ENCODE results near the gene ELL3. TPM values are rescaled to one million over a fixed set of nuclear protein-coding genes. Genes with fewer than 3 reads are reported as not detected.
A peak's percentile ranks its signal among the peaks of the same experiment; 100 is the strongest.

Gene ELL3
- total RNA-seq, 2 experiments from 2014 or later = 3.1 to 4.4 TPM

DNA sequence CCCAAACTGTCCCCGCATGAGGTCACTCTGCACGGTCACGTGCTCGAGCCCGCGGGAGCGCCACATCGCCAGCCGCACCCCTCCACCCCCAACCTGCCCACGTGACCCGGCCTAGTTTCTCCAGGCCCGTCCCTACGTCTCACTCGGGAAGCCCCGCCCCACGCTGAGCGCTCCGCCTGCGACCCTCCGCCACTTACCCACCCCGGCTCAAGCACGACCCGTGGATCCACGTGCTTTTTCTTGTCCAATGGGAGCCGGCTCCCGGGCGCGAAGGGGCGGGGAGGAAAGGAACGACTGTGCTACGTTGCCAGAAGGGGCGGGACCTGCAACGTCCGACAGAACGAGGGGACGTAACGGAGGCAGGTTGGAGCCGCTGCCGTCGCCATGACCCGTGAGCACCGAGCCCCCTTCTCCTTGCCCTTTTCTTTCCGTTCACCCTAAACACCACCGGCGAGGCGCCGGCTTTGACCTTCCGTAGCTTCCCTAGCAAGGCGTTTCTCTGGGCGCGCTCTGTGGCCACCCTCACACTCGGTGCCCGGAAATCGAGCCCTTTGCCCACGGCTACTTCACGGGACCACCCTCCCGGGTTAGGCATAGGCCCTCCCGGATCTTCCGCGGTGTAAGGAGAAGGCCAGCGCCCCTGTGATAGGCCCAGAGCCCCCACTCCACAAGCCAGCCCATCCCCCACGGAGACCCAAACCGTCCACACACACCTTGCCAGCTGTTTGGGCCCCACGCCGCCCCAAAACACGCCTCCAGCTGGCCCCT lies 15.4 kb upstream of the ELL3 start, which contains the start of gene SERF2:
Gene SERF2, plus strand, starts transcription at position 328 of the 768 bp plus-strand sequence. Its CDS starts 57 bp downstream, at position 385.
- DNase-seq (peak; percentile 100), ATAC-seq (peak; percentile 96)
- Mint-ChIP-seq H3K27ac (peak within 1 kb of the TSS; percentile 98), H3K4me3 (peak within 1 kb of the TSS; percentile 96), H3K9me3 (ENCODE audit: insufficient read depth) (no peaks in the 10 kb centered on the region), H3K36me3 (ENCODE audit: low read depth) (peaks cover 48% of the 10 kb centered on the region), H3K4me1 (ENCODE audit: low read depth) (peaks cover 44% of the 10 kb centered on the region), H3K27me3 (ENCODE audit: low read depth) (no peaks in the 10 kb centered on the region)
- CTCF ChIA-PET = interaction anchor here (0.9 to 4.9 kb wide), 6 partner anchors 8 to 36 kb away, joined by 3 to 42 read pairs (median 4); partner anchors contain the start of genes ELL3, HYPK and SERINC4
- POLR2A ChIA-PET = interaction anchor here (0.5 to 3.7 kb wide), 8 partner anchors 9 to 932 kb away, joined by 3 to 21 read pairs (median 6); partner anchors contain the start of genes ELL3, HYPK, MFAP1 and PDIA3

DNA sequence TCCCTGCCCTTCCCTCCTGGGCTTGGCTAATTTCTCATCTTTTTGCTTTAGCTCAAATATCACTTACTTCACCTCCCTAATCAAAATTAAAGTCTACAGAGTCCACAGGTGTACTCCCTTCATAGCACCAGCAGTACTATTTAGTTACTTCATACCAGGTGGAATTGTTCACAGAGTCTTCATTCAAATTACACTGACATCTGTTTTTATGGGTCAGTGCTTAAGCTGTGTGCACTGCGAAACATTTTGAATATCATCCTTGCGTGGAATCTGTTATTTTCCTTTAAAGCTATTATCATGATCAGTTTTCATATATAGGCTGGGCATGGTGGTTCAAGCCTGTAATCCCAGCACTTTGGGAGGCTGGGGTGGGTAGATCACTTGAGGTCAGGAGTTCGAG lies 12.6 kb upstream of the ELL3 start:
- ChIA-PET CTCF (interaction anchor here (4.9 kb wide), 1 partner anchor 12 kb away, joined by 42 read pairs; the partner anchor contains the start of gene ELL3), POLR2A (interaction anchor here (0.9 kb wide), 1 partner anchor 12 kb away, joined by 4 read pairs; no protein-coding TSS in a partner anchor)
- ATAC-seq (no peak), DNase-seq (no peak)
- Mint-ChIP-seq H3K27ac (no peak overlapping the region), H3K4me1 (ENCODE audit: low read depth) (peaks cover 22% of the 10 kb centered on the region), H3K27me3 (ENCODE audit: low read depth) (no peaks in the 10 kb centered on the region), H3K36me3 (ENCODE audit: low read depth) (peaks cover 29% of the 10 kb centered on the region), H3K9me3 (ENCODE audit: insufficient read depth) (no peaks in the 10 kb centered on the region), H3K4me3 (no peak overlapping the region)

DNA sequence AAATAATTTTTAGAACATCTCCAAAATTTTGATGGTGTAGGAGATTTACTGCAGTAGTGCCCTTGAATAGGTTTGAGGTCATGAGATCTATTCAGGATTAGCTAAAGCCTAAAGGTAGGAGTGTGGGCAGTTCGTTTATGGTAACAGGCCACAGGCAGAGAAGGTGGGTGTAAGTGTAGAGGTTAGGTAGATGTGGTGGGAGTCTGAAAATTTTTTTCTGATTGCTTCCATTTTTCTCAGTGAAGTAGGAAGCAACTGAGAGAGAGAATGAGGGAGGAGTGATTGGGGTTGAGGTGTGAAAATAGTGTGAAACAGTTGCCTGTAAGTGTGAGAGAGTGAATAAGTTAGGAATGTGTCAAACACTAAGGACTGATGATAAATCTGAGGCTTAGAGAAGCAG lies 2.2 kb upstream of the ELL3 start:
- ATAC-seq (no peak), DNase-seq (no peak)
- peak overlapping the region; percentile 40 for H3K27ac Mint-ChIP-seq
- no peaks in the 10 kb centered on the region for H3K27me3 Mint-ChIP-seq (ENCODE audit: low read depth)
- ChIA-PET CTCF (interaction anchor here (3.6 kb wide), 1 partner anchor 11 kb away, joined by 42 read pairs; the partner anchor contains the start of gene SERF2), POLR2A (no interaction called here)
- peaks cover 10% of the 10 kb centered on the region for H3K36me3 Mint-ChIP-seq (ENCODE audit: low read depth)
- no peak overlapping the region for H3K4me3 Mint-ChIP-seq
- H3K9me3 Mint-ChIP-seq (ENCODE audit: insufficient read depth) = no peaks in the 10 kb centered on the region
- H3K4me1 Mint-ChIP-seq (ENCODE audit: low read depth) = peaks cover 28% of the 10 kb centered on the region

DNA sequence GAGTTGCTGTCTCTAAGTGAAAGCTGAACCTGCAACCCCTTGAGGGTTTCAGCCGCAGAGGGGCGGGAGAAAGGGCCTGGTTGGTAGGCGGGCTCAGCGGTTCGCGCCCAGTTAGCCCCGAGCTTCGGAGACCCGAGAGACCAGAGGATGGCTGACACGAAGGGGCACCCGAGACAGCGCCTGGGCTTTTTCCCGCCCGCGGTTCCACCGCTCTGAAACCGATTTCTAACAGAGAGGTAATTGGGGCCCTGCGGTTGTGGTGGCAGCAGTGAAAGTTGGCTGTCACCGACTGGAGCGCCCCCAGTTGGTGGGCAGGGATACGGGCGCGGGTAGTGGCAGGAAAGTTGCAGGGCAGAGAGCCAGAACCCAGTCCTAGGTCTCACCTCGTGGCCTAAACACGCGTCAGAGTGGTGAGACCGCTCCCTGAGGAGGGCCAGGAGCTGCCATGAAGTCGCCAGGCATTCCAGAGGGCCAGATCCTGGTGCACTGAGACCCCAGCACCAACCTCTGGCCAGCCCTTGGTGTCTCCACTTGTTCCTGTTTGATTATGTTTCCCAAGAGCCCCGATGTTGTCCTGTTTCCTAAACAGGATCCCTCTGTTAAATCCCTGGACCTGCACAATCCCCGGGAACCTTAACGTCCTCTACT lies 625 bp upstream of the ELL3 start:
- Mint-ChIP-seq H3K4me1 (ENCODE audit: low read depth) (peaks cover 28% of the 10 kb centered on the region), H3K4me3 (peak overlapping the region; percentile 92), H3K9me3 (ENCODE audit: insufficient read depth) (no peaks in the 10 kb centered on the region), H3K27ac (peak overlapping the region; percentile 95), H3K36me3 (ENCODE audit: low read depth) (peaks cover 26% of the 10 kb centered on the region), H3K27me3 (ENCODE audit: low read depth) (no peaks in the 10 kb centered on the region)
- ChIA-PET POLR2A (interaction anchor here (0.6 to 2.7 kb wide), 13 partner anchors 12 to 461 kb away, joined by 3 to 18 read pairs (median 6); partner anchors contain the start of genes HYPK, MFAP1, SERF2 and SERINC4), CTCF (interaction anchor here (0.5 to 3.6 kb wide), 19 partner anchors 9 to 278 kb away, joined by 3 to 42 read pairs (median 6); partner anchors contain the start of genes HYPK, MFAP1, PDIA3 and SERF2)
- DNase-seq (peak; percentile 91), ATAC-seq (peak; percentile 88)

DNA sequence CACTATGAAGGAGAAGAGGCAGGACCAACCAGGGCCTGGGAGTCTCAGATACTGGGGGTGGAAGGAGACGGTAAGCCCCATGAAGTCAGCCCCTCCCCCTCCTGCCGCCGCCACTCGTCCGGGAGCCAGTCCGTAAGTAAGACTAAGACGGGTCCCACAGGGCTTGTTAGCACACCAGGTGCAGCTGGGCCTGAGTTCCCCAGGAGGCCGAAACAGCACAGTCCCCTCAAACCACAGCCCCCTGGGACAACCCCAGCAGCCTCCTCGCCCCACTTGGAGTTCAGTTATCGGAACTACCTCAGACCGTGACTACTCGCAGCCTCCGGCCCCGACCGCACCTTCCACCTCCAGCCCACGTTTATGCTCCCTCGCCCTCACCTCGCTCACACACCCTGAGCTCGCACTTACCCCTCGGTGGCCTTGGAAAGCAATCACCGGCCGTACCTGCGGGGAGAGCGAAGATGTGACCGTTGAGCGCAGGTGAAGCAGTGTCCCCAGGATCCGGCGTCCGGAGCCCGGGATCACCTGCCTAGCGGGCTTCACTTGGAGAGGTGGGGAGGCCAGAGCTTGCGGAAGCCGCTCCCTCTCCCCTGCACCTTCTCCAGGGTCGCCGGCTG lies 557 bp downstream of the ELL3 start:
- H3K27ac Mint-ChIP-seq = peak overlapping the region; percentile 95
- CTCF ChIA-PET = interaction anchor here (0.6 to 3.6 kb wide), 17 partner anchors 11 to 1835 kb away, joined by 3 to 42 read pairs (median 6); partner anchors contain the start of genes HYPK, MFAP1, PDIA3 and SERF2
- H3K4me3 Mint-ChIP-seq = peak overlapping the region; percentile 92
- H3K27me3 Mint-ChIP-seq (ENCODE audit: low read depth) = no peaks in the 10 kb centered on the region
- no peaks in the 10 kb centered on the region for H3K9me3 Mint-ChIP-seq (ENCODE audit: insufficient read depth)
- DNase-seq (peak; percentile 42), ATAC-seq (no peak)
- H3K4me1 Mint-ChIP-seq (ENCODE audit: low read depth) = peaks cover 28% of the 10 kb centered on the region
- POLR2A ChIA-PET = interaction anchor here (0.6 to 2.7 kb wide), 8 partner anchors 12 to 51 kb away, joined by 3 to 18 read pairs (median 6); partner anchors contain the start of genes HYPK, MFAP1 and SERINC4
- peaks cover 37% of the 10 kb centered on the region for H3K36me3 Mint-ChIP-seq (ENCODE audit: low read depth)

DNA sequence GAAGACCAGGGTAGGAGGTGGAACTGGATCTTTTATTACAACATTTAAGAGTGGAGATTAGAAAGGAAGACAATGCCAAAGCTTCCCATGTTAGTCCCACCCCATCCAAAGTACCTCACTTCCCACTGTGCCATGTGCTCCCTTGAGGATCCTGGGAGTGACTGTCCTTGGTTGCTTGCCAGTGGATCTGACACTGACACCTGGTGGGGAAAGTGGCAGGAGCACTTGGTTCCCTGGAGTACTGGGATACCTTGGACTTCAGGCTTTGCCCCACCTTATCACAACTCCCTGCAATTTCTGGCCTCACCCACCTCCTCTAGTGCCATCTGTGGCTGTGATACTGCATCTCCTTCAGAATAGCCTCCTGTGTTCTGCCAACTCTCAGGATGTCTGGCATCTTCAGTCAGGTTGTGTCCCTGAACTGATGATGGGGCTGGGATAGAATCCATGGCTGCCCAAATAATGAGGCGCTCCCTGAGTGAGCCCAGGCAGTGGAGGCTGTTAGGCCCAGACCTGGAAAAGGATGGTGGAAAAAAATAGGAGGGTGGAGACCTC lies 1.3 kb downstream of the ELL3 start:
- Mint-ChIP-seq H3K9me3 (ENCODE audit: insufficient read depth) (no peaks in the 10 kb centered on the region), H3K4me1 (ENCODE audit: low read depth) (peaks cover 28% of the 10 kb centered on the region), H3K4me3 (peak overlapping the region; percentile 92), H3K27me3 (ENCODE audit: low read depth) (no peaks in the 10 kb centered on the region), H3K27ac (no peak overlapping the region), H3K36me3 (ENCODE audit: low read depth) (peaks cover 43% of the 10 kb centered on the region)
- ChIA-PET POLR2A (interaction anchor here (0.6 to 2.7 kb wide), 5 partner anchors 11 to 52 kb away, joined by 3 to 18 read pairs (median 6); partner anchors contain the start of genes HYPK, MFAP1 and SERINC4), CTCF (interaction anchor here (2.1 kb wide), 1 partner anchor 50 kb away, joined by 11 read pairs; the partner anchor contains the start of gene MFAP1)
- ATAC-seq = no peak
- DNase-seq = no peak

DNA sequence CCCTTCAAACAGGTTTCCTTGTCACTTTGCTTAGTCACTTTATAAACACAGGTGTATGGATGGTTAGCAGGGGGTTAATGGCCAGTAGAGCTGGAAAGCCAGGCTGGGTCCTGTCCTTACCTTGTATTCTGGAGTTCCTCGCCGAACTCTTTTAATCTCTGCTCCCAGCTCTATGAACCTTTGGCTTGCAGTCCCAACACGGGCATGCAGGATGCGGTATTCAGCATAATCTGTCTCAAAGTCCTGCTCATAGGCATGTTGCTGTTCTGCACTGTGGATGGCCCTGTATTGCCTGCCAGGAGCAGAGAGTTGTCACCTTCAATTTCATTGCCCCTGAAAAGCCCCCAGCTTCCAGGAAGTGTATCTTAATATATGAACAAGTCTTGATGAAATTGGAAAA lies 2.7 kb downstream of the ELL3 start:
- POLR2A ChIA-PET = interaction anchor here (0.6 to 0.8 kb wide), 2 partner anchors 19 to 21 kb away, joined by 3 to 4 read pairs; no protein-coding TSS in a partner anchor
- CTCF ChIA-PET = no interaction called here

DNA sequence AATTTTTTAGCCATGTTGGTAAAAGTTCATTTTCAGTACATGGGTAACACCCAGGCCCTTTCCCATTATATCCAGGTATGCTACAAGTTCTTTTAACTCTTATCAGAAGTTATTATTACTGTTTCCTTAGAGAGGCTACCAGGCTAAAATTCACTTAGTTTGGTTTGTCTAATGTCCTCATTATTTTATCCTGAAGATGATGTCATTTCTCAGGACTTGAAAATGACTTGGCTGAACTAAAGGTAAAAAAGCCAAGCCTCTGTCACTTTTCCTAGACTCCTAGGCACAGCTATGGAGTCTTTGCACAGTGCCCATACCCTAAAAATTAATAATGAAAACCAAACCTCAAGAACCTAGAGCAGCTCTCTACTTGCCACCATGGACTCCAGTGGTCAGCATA lies 4.1 kb downstream of the ELL3 start:
- Mint-ChIP-seq H3K4me1 (ENCODE audit: low read depth) (peaks cover 20% of the 10 kb centered on the region), H3K9me3 (ENCODE audit: insufficient read depth) (no peaks in the 10 kb centered on the region), H3K27me3 (ENCODE audit: low read depth) (no peaks in the 10 kb centered on the region), H3K27ac (no peak overlapping the region), H3K4me3 (no peak overlapping the region), H3K36me3 (ENCODE audit: low read depth) (peaks cover 70% of the 10 kb centered on the region)
- no peak for DNase-seq
- CTCF ChIA-PET = no interaction called here
- POLR2A ChIA-PET = no interaction called here
- no peak for ATAC-seq

More for the DNA sequence above, 2.7 kb downstream of the ELL3 start:
- Mint-ChIP-seq H3K9me3 (ENCODE audit: insufficient read depth) (no peaks in the 10 kb centered on the region), H3K27me3 (ENCODE audit: low read depth) (no peaks in the 10 kb centered on the region), H3K4me1 (ENCODE audit: low read depth) (peaks cover 27% of the 10 kb centered on the region), H3K36me3 (ENCODE audit: low read depth) (peaks cover 57% of the 10 kb centered on the region), H3K27ac (no peak overlapping the region), H3K4me3 (no peak overlapping the region)
- no peak for DNase-seq
- no peak for ATAC-seq

DNA sequence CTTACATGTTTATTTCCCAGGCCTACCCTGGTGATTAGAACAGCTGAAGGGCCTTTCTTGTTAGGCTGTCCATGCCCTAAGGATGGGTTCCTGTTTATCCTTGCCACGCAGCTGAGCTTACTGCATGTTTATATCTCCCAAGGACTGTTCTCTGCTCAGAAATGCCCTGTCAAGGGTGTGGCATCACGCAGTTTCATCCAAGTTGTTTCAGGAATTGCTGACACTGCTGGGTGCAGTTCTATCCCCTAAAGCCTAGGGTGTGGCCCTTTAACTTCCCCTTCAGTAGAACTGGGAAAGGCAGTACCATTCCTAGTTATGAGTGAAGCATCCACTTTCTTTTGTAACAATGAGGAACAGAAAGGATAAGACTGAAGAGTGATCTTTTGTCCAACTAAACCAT lies 5.0 kb downstream of the ELL3 start:
- ChIA-PET POLR2A (interaction anchor here (0.6 kb wide), 1 partner anchor 19 kb away, joined by 3 read pairs; no protein-coding TSS in a partner anchor), CTCF (interaction anchor here (1.2 to 1.3 kb wide), 2 partner anchors 21 to 28 kb away, joined by 3 read pairs; partner anchors contain the start of genes HYPK and SERINC4)
- peaks cover 69% of the 10 kb centered on the region for H3K36me3 Mint-ChIP-seq (ENCODE audit: low read depth)
- no peaks in the 10 kb centered on the region for H3K27me3 Mint-ChIP-seq (ENCODE audit: low read depth)
- H3K4me3 Mint-ChIP-seq = no peak overlapping the region
- ATAC-seq (no peak), DNase-seq (no peak)
- H3K27ac Mint-ChIP-seq = no peak overlapping the region
- H3K9me3 Mint-ChIP-seq (ENCODE audit: insufficient read depth) = no peaks in the 10 kb centered on the region
- peaks cover 16% of the 10 kb centered on the region for H3K4me1 Mint-ChIP-seq (ENCODE audit: low read depth)

DNA sequence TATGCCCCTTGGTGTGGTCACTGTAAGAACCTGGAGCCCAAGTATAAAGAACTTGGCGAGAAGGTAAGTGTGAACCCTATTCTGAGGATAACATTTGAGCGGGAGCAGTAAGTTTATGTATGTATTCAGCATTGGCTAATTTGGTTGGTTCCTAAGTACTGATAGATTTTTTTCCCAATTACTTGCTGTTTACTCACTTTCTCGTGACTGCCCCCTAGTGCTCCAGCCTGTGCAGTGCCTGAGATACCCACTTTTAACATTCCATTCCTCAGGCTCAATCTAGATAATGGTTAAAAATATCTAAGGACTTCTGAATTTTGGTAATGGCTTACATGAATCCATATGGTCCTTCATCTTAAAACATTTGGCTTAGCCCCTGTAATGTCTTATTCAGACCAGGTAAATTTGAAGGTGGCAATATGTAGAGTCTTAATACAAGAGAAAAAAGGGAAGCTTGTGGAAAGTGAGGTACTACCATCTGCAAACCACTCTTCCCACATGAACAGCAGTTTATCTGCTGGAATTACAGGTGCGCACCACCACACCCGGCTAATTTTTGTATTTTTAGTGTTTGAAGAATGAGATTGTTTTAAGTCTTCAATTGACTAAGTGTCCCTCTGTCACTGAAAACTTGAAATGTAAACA lies 7.1 kb downstream of the ELL3 start:
- ChIA-PET CTCF (interaction anchor here (0.6 to 1.8 kb wide), 14 partner anchors 12 to 119 kb away, joined by 3 to 9 read pairs (median 5); no protein-coding TSS in a partner anchor), POLR2A (interaction anchor here (0.7 kb wide), 1 partner anchor 329 kb away, joined by 3 read pairs; no protein-coding TSS in a partner anchor)
- H3K9me3 Mint-ChIP-seq (ENCODE audit: insufficient read depth) = no peaks in the 10 kb centered on the region
- H3K4me1 Mint-ChIP-seq (ENCODE audit: low read depth) = peaks cover 5% of the 10 kb centered on the region
- ATAC-seq (peak; percentile 57), DNase-seq (peak; percentile 71)
- H3K27me3 Mint-ChIP-seq (ENCODE audit: low read depth) = no peaks in the 10 kb centered on the region
- peaks cover 84% of the 10 kb centered on the region for H3K36me3 Mint-ChIP-seq (ENCODE audit: low read depth)
- H3K27ac Mint-ChIP-seq = no peak overlapping the region
- no peak overlapping the region for H3K4me3 Mint-ChIP-seq

All from activated CD8-positive, alpha-beta T cell treated with anti-CD3 and anti-CD28 coated beads, Interleukin-2, amount 10 ng/mL, durations not matched to agents 7 days and 5 days (primary cell).